PC-3 (cell line): ENCODE results near the gene ME1. TPM values are rescaled to one million over a fixed set of nuclear protein-coding genes. Genes with fewer than 3 reads are reported as not detected.
"Not testable (repeated sequence)": the region's sequence is repeated elsewhere in the genome, so short reads cannot be mapped to it uniquely, and the experiment has no call there.

ENCODE experiments used
- ATAC-seq: fragments of 200-7000 bp; cut with Tn5 transposase; 2 replicates; pipeline ENCODE4 v1.9.1; 2020; ENCODE audit warnings: mild to moderate bottlenecking, moderate library complexity
- BruUV-seq: library from RNA; stranded (reverse); fragments of 400-500 nt; replicated peaks from 2 replicates; lab custom pipeline; 2021; lab: Mats Ljungman, UMichigan
- CTCF ChIA-PET: fragments of 300-600 bp; sonication (Branson Sonifier 250); formaldehyde crosslinking; loops from one replicate; lab custom pipeline; 2022; ENCODE audit warnings: antibody characterized with exemption; lab: Charles Lee
- POLR2A ChIA-PET: fragments of 300-600 bp; sonication (Branson Sonifier 250); formaldehyde crosslinking; loops from one replicate; lab custom pipeline; 2022; ENCODE audit warnings: antibody characterized with exemption; ENCODE audit not compliant: unreplicated experiment; lab: Charles Lee
- DNase-seq: peaks from one replicate; pipeline ENCODE4 v3.0.0-alpha.2; 2015
- H2AFZ ChIP-seq: fragments of 300-600 bp; sonication (generic); 2 replicates; pipeline ENCODE4 v1.6.0; 2016; ENCODE audit warnings: antibody characterized with exemption, low read length
- H3F3A ChIP-seq: fragments of 300-600 bp; sonication (generic); one replicate; pipeline ENCODE4 v1.6.0; 2017; ENCODE audit warnings: antibody characterized with exemption, low read length, control low read depth, mild to moderate bottlenecking; ENCODE audit not compliant: unreplicated experiment
- H3K27ac ChIP-seq: fragments of 300-600 bp; sonication (generic); 2 replicates; pipeline ENCODE4 v1.5.1; 2016; ENCODE audit warnings: mild to moderate bottlenecking, low read length
- H3K27me3 ChIP-seq: fragments of 300-600 bp; sonication (generic); 2 replicates; pipeline ENCODE4 v1.6.1; 2016; ENCODE audit warnings: low read length, mixed read lengths
- H3K36me3 ChIP-seq: fragments of 300-600 bp; sonication (generic); 2 replicates; pipeline ENCODE4 v1.6.1; 2016; ENCODE audit warnings: low read depth, mixed run types, low read length, mixed read lengths
- H3K4me1 ChIP-seq: fragments of 300-600 bp; sonication (generic); 2 replicates; pipeline ENCODE4 v1.5.1; 2016; ENCODE audit warnings: low read length; ENCODE audit not compliant: insufficient read depth
- H3K4me2 ChIP-seq: fragments of 300-600 bp; sonication (generic); 2 replicates; pipeline ENCODE4 v1.6.0; 2016; ENCODE audit warnings: low read length
- H3K4me3 ChIP-seq: fragments of 300-600 bp; sonication (generic); 2 replicates; pipeline ENCODE4 v1.5.1; 2016; ENCODE audit warnings: mild to moderate bottlenecking, low read length, mixed read lengths
- H3K79me2 ChIP-seq: fragments of 300-600 bp; sonication (generic); 2 replicates; pipeline ENCODE4 v1.6.1; 2017; ENCODE audit warnings: low read length, mixed read lengths
- H3K9ac ChIP-seq: fragments of 300-600 bp; sonication (generic); 2 replicates; pipeline ENCODE4 v1.6.0; 2016; ENCODE audit warnings: mild to moderate bottlenecking, low read length
- H3K9me2 ChIP-seq: fragments of 300-600 bp; sonication (generic); replicated peaks from 2 replicates; pipeline ENCODE4 v1.6.1; 2016; ENCODE audit warnings: mixed run types, low read length, mixed read lengths
- H3K9me3 ChIP-seq: fragments of 300-600 bp; sonication (generic); 2 replicates; pipeline ENCODE4 v1.6.1; 2016; ENCODE audit warnings: low read length, mixed read lengths
- H4K20me1 ChIP-seq: fragments of 300-600 bp; sonication (generic); 2 replicates; pipeline ENCODE4 v1.6.1; 2016; ENCODE audit warnings: low read length, mixed read lengths
- CTCF ChIP-seq: fragments of 300-600 bp; sonication (generic); conservative IDR thresholded peaks from 2 replicates; pipeline ENCODE4 v1.5.1; 2017; ENCODE audit warnings: antibody characterized with exemption, low read depth, mild to moderate bottlenecking, low read length
- EZH2 ChIP-seq: fragments of 300-600 bp; sonication (generic); IDR thresholded peaks from one replicate; pipeline ENCODE4 v1.6.1; 2017; ENCODE audit warnings: antibody characterized with exemption, mild to moderate bottlenecking, low read length; ENCODE audit not compliant: unreplicated experiment
- EZH2phosphoT487 ChIP-seq: fragments of 300-600 bp; sonication (generic); IDR thresholded peaks from 2 replicates; pipeline ENCODE4 v1.6.1; 2018; ENCODE audit warnings: mild to moderate bottlenecking, antibody characterized with exemption, low read length, borderline replicate concordance
- intact Hi-C: fragments of 100-400 bp; cut with micrococcal nuclease; formaldehyde crosslinking; loops from 2 replicates; pipeline ENCODE4 v1.9.0; 2023
- total RNA-seq: library from RNA; depleted of rRNA; stranded (reverse); fragments of >200 nt; gene quantifications from 2 replicates; pipeline ENCODE4 v1.2.3, GENCODE V29; 2014

The ME1 gene
- total RNA-seq, 1 experiment from 2014 or later, result 22.3 TPM

GRCh38 chr6:83192456-83192855 is 238.4 kb downstream of the ME1 start:
- peak; percentile 51 for DNase-seq
- TF ChIP-seq EZH2phosphoT487 (no peak), EZH2 (no peak), CTCF (no peak)
- Histone ChIP-seq H3F3A (no peaks in the 10 kb centered on the region), H3K4me3 (peak overlapping the region; percentile 86), H3K27ac (peak overlapping the region; percentile 42), H3K9ac (peak overlapping the region; percentile 81), H3K9me2 (no peaks in the 10 kb centered on the region), H3K4me2 (peak overlapping the region; percentile 99), H3K4me1 (peaks cover 18% of the 10 kb centered on the region), H4K20me1 (no peaks in the 10 kb centered on the region), H2AFZ (peak overlapping the region; percentile 77), H3K79me2 (peaks cover 45% of the 10 kb centered on the region), H3K27me3 (no peaks in the 10 kb centered on the region), H3K36me3 (no peaks in the 10 kb centered on the region), H3K9me3 (no peaks in the 10 kb centered on the region)
- BruUV-seq, result no TSS peak
- ChIA-PET CTCF (interaction anchor here (0.9 kb wide), 1 partner anchor 125 kb away, joined by 3 read pairs; the partner anchor contains the start of gene DOP1A), POLR2A (no interaction called here)
- ATAC-seq, result peak; percentile 16
- intact Hi-C loops, result loop anchor here (1.0 to 10.0 kb wide), 3 partner anchors 9 to 948 kb away; partner anchors contain the start of genes DOP1A, IBTK and UBE3D

- ATAC-seq, H3K27me3 ChIP-seq, H4K20me1 ChIP-seq, H3K36me3 ChIP-seq, H3K9me3 ChIP-seq, H3F3A ChIP-seq, H3K9me2 ChIP-seq, POLR2A ChIA-PET, BruUV-seq, DNase-seq: not testable (repeated sequence)
- peak overlapping the region; percentile 77; the same call in 1 of the 2 replicates for H2AFZ ChIP-seq
- peak overlapping the region; percentile 81 for H3K9ac ChIP-seq
- peak overlapping the region; percentile 13 for H3K27ac ChIP-seq
- H3K4me1 ChIP-seq, result peaks cover 18% of the 10 kb centered on the region
- peak overlapping the region; percentile 86 for H3K4me3 ChIP-seq
- CTCF ChIA-PET, result interaction anchor here (0.9 kb wide), 1 partner anchor 124 kb away, joined by 3 read pairs; the partner anchor contains the start of gene DOP1A
- intact Hi-C loops, result loop anchor here (1.0 to 10.0 kb wide), 3 partner anchors 9 to 947 kb away; partner anchors contain the start of genes DOP1A, IBTK and UBE3D
- H3K4me2 ChIP-seq, result peak overlapping the region; percentile 99
- peaks cover 45% of the 10 kb centered on the region for H3K79me2 ChIP-seq
Observed at GRCh38 chr6:83191974-83192373, 238.9 kb downstream of the ME1 start.

- no peaks in the 10 kb centered on the region for H3K27me3 ChIP-seq
- BruUV-seq, result no TSS peak
- intact Hi-C loops, result loop anchor here (5.0 to 10.0 kb wide), 2 partner anchors 123 to 946 kb away; partner anchors contain the start of genes DOP1A, IBTK and UBE3D
- H3K4me1 ChIP-seq, result peaks cover 18% of the 10 kb centered on the region
- TF ChIP-seq EZH2phosphoT487 (no peak), CTCF (no peak), EZH2 (no peak)
- H3K9me2 ChIP-seq, result no peaks in the 10 kb centered on the region
- no peaks in the 10 kb centered on the region for H3F3A ChIP-seq
- DNase-seq (no peak), ATAC-seq (no peak)
- ChIA-PET CTCF (no interaction called here), POLR2A (no interaction called here)
- H3K36me3 ChIP-seq, result peaks cover 6% of the 10 kb centered on the region; the same call in 1 of the 2 replicates
- H3K9ac ChIP-seq, result no peak overlapping the region
- peak overlapping the region; percentile 99 for H3K4me2 ChIP-seq
- H3K27ac ChIP-seq, result no peak overlapping the region
- no peaks in the 10 kb centered on the region for H3K9me3 ChIP-seq
- H4K20me1 ChIP-seq, result no peaks in the 10 kb centered on the region
- H2AFZ ChIP-seq, result no peak overlapping the region; the same call in 1 of the 2 replicates
- H3K79me2 ChIP-seq, result peaks cover 45% of the 10 kb centered on the region
- H3K4me3 ChIP-seq, result peak overlapping the region; percentile 86; the same call in 1 of the 2 replicates
Observed at GRCh38 chr6:83190626-83191025, 240.2 kb downstream of the ME1 start.
